ENCODE measurements around the gene ELMO1. TPM values are rescaled to one million over a fixed set of nuclear protein-coding genes. Genes with fewer than 3 reads are reported as not detected.

ELMO1 gene
- total and polyA plus RNA-seq, 12 donors: 7.5 to 46.8 (median 14.9) TPM

GRCh38 chr7:37489703-37490102, 41.0 kb upstream of the ELMO1 start:
- intact Hi-C loops (cut with DNase I): no loop called here
- no peak overlapping the region for H3K4me3 ChIP-seq
- WGBS, 4 donors: 70 to 92% (median 84%) methylated on average over 1 of the region's 1 CpG
- H3K27ac ChIP-seq: no peak overlapping the region
- H3K9me3 ChIP-seq (replicated peaks in 1 of 3): no peaks in the 10 kb centered on the region
- TF ChIP-seq CTCF (IDR thresholded peaks at IDR 0.05) (no peak), POLR2A (IDR thresholded peaks at IDR 0.05) (no peak)
- no peaks in the 10 kb centered on the region for H3K27me3 ChIP-seq
- H3K4me1 ChIP-seq (replicated peaks in 1 of 2): no peaks in the 10 kb centered on the region
- DNase-seq: no peak
- no peaks in the 10 kb centered on the region for H3K36me3 ChIP-seq (replicated peaks in 1 of 2)

- H3K27me3 ChIP-seq: no peaks in the 10 kb centered on the region
- H3K4me3 ChIP-seq: no peak overlapping the region
- no peak for DNase-seq
- TF ChIP-seq CTCF (IDR thresholded peaks at IDR 0.05) (no peak), POLR2A (IDR thresholded peaks at IDR 0.05) (no peak)
- 94 to 97% (median 96%) methylated on average over 3 of the region's 3 CpGs for WGBS, 4 donors
- H3K4me1 ChIP-seq (replicated peaks in 1 of 2): no peaks in the 10 kb centered on the region
- no peak overlapping the region for H3K27ac ChIP-seq
- intact Hi-C loops (cut with DNase I): no loop called here
- H3K36me3 ChIP-seq (replicated peaks in 1 of 2): no peaks in the 10 kb centered on the region
- H3K9me3 ChIP-seq (replicated peaks in 1 of 3): no peaks in the 10 kb centered on the region
Measured at GRCh38 chr7:37488163-37488764, 39.6 kb upstream of the ELMO1 start.

- Histone ChIP-seq H3K4me1 (replicated peaks in 1 of 2) (no peaks in the 10 kb centered on the region), H3K9me3 (replicated peaks in 1 of 3) (no peaks in the 10 kb centered on the region), H3K4me3 (no peak overlapping the region), H3K27ac (no peak overlapping the region), H3K36me3 (replicated peaks in 1 of 2) (no peaks in the 10 kb centered on the region), H3K27me3 (no peaks in the 10 kb centered on the region)
- WGBS, 4 donors: 60 to 79% (median 73%) methylated on average over 4 to 6 of the region's 6 CpGs
- TF ChIP-seq CTCF (IDR thresholded peaks at IDR 0.05): no peak
- TF ChIP-seq POLR2A (IDR thresholded peaks at IDR 0.05): no peak
- intact Hi-C loops (cut with DNase I): no loop called here
- DNase-seq: no peak
Measured at GRCh38 chr7:37484426-37485073, 35.9 kb upstream of the ELMO1 start.

- intact Hi-C loops (cut with DNase I): no loop called here
- DNase-seq: no peak
- WGBS, 4 donors: 82 to 94% (median 88%) methylated on average over 3 of the region's 3 CpGs
- Histone ChIP-seq H3K9me3 (replicated peaks in 1 of 3) (no peaks in the 10 kb centered on the region), H3K27me3 (no peaks in the 10 kb centered on the region), H3K4me3 (no peak overlapping the region), H3K36me3 (replicated peaks in 1 of 2) (no peaks in the 10 kb centered on the region), H3K4me1 (replicated peaks in 1 of 2) (no peaks in the 10 kb centered on the region), H3K27ac (no peak overlapping the region)
- TF ChIP-seq POLR2A (IDR thresholded peaks at IDR 0.05): no peak
- no peak for TF ChIP-seq CTCF (IDR thresholded peaks at IDR 0.05)
Measured at GRCh38 chr7:37483627-37484026, 35.0 kb upstream of the ELMO1 start.

All from adrenal gland (tissue), 12 donors.